Smooth muscle cell (in vitro differentiated cells): Measurements from ENCODE around the gene FKBP2. TPM values are rescaled to one million over a fixed set of nuclear protein-coding genes. Genes with fewer than 3 reads are reported as not detected.

ENCODE experiments used
- DNase-seq: peaks from one replicate; lab custom pipeline; 2025; ENCODE audit not compliant: unreplicated experiment; lab: John Stamatoyannopoulos, UW
- H2AFZ ChIP-seq: fragments of 200-600 bp; sonication (generic); 2 replicates; pipeline ENCODE4 v1.6.0; 2016; ENCODE audit warnings: antibody characterized with exemption, low read depth, mild to moderate bottlenecking
- H3F3A ChIP-seq: fragments of 200-600 bp; sonication (generic); 2 replicates; pipeline ENCODE4 v1.6.0; 2017; ENCODE audit warnings: antibody characterized with exemption, low read depth
- H3K27ac ChIP-seq: fragments of 200-600 bp; sonication (generic); 2 replicates; pipeline ENCODE4 v1.5.1; 2016; ENCODE audit warnings: low read depth, mild to moderate bottlenecking
- H3K27me3 ChIP-seq: fragments of 200-600 bp; sonication (generic); 2 replicates; pipeline ENCODE4 v1.6.1; 2016; ENCODE audit warnings: low read depth, mild to moderate bottlenecking
- H3K36me3 ChIP-seq: fragments of 200-600 bp; sonication (generic); 2 replicates; pipeline ENCODE4 v1.5.1; 2016; ENCODE audit warnings: low read depth
- H3K4me1 ChIP-seq: fragments of 200-600 bp; sonication (generic); 2 replicates; pipeline ENCODE4 v1.5.1; 2016; ENCODE audit warnings: low read depth
- H3K4me2 ChIP-seq: fragments of 200-600 bp; sonication (generic); 2 replicates; pipeline ENCODE4 v1.6.0; 2016; ENCODE audit warnings: mild to moderate bottlenecking
- H3K4me3 ChIP-seq: fragments of 200-600 bp; sonication (generic); 2 replicates; pipeline ENCODE4 v1.5.1; 2016; ENCODE audit warnings: mild to moderate bottlenecking
- H3K79me2 ChIP-seq: fragments of 200-600 bp; sonication (generic); 2 replicates; pipeline ENCODE4 v1.6.0; 2016; ENCODE audit warnings: low read depth, mild to moderate bottlenecking
- H3K9ac ChIP-seq: fragments of 200-600 bp; sonication (generic); 2 replicates; pipeline ENCODE4 v1.6.0; 2016; ENCODE audit warnings: low read depth
- H3K9me3 ChIP-seq: fragments of 200-600 bp; sonication (generic); replicated peaks from 2 replicates; pipeline ENCODE4 v1.5.1; 2016; ENCODE audit warnings: low read depth
- H4K20me1 ChIP-seq: fragments of 200-600 bp; sonication (generic); 2 replicates; pipeline ENCODE4 v1.6.0; 2016; ENCODE audit warnings: low read depth
- CTCF ChIP-seq: fragments of 200-600 bp; sonication (generic); IDR thresholded peaks from 2 replicates; pipeline ENCODE4 v1.5.1; 2017; ENCODE audit warnings: borderline replicate concordance, mild to moderate bottlenecking, antibody characterized with exemption; ENCODE audit not compliant: insufficient read depth, poor library complexity, severe bottlenecking
- WGBS: methylation state at CpG from one replicate; pipeline ENCODE4 v1.1.7; 2016; ENCODE audit warnings: low lambda C conversion rate; 5-methylcytosine and 5-hydroxymethylcytosine counted together
- polyA plus RNA-seq: library from polyadenylated mRNA; unstranded; fragments of >200 nt; fragmentation: Nextera tagmentation; extraction: Ambion mirVana; gene quantifications from 2 replicates; pipeline ENCODE4 v1.2.1, GENCODE V29; 2016
- total RNA-seq: library from RNA; depleted of rRNA; stranded (reverse); fragments of >200 nt; gene quantifications from 2 replicates; pipeline ENCODE4 v1.2.3, GENCODE V29; 2014

The FKBP2 gene
- total and polyA plus RNA-seq, 2 experiments from 2014 or later: 51.3 to 231 TPM

- no peak overlapping the region for H3K4me2 ChIP-seq
- no peak for DNase-seq
- H3K27me3 ChIP-seq: no peaks in the 10 kb centered on the region
- no peak overlapping the region for H3K27ac ChIP-seq
- no peaks in the 10 kb centered on the region for H3K4me1 ChIP-seq
- H3K79me2 ChIP-seq: no peaks in the 10 kb centered on the region
- H3K9me3 ChIP-seq: no peaks in the 10 kb centered on the region
- no peaks in the 10 kb centered on the region for H3K36me3 ChIP-seq
- no peak overlapping the region for H3K9ac ChIP-seq
- H3F3A ChIP-seq: no peaks in the 10 kb centered on the region
- 97% methylated on average over 6 of the region's 7 CpGs for WGBS
- TF ChIP-seq CTCF: no peak
- no peak overlapping the region for H3K4me3 ChIP-seq
- no peaks in the 10 kb centered on the region for H4K20me1 ChIP-seq
- no peak overlapping the region for H2AFZ ChIP-seq
Observed at GRCh38 chr11:64219354-64219684, 21.6 kb upstream of the FKBP2 start.

- Histone ChIP-seq H4K20me1 (no peaks in the 10 kb centered on the region), H3K27me3 (no peaks in the 10 kb centered on the region), H3K4me2 (no peak overlapping the region), H2AFZ (no peak overlapping the region), H3K79me2 (no peaks in the 10 kb centered on the region), H3K4me1 (no peaks in the 10 kb centered on the region), H3F3A (no peaks in the 10 kb centered on the region), H3K9me3 (no peaks in the 10 kb centered on the region), H3K36me3 (no peaks in the 10 kb centered on the region), H3K4me3 (no peak overlapping the region), H3K9ac (no peak overlapping the region), H3K27ac (no peak overlapping the region)
- no peak for DNase-seq
- 98% methylated on average over 7 of the region's 10 CpGs for WGBS
- TF ChIP-seq CTCF: no peak
Observed at GRCh38 chr11:64219755-64220154, 21.1 kb upstream of the FKBP2 start.

- no peaks in the 10 kb centered on the region for H3K4me1 ChIP-seq
- H4K20me1 ChIP-seq: no peaks in the 10 kb centered on the region
- H3K79me2 ChIP-seq: no peaks in the 10 kb centered on the region
- 98% methylated on average over 15 of the region's 17 CpGs for WGBS
- H3F3A ChIP-seq: no peaks in the 10 kb centered on the region
- no peak overlapping the region for H3K9ac ChIP-seq
- no peak for TF ChIP-seq CTCF
- no peak overlapping the region for H3K4me2 ChIP-seq
- no peaks in the 10 kb centered on the region for H3K36me3 ChIP-seq
- no peaks in the 10 kb centered on the region for H3K9me3 ChIP-seq
- no peaks in the 10 kb centered on the region for H3K27me3 ChIP-seq
- no peak overlapping the region for H3K4me3 ChIP-seq
- H2AFZ ChIP-seq: no peak overlapping the region
- no peak overlapping the region for H3K27ac ChIP-seq
- no peak for DNase-seq
Observed at GRCh38 chr11:64220271-64220670, 20.6 kb upstream of the FKBP2 start.

GRCh38 chr11:64220798-64221197 is 20.1 kb upstream of the FKBP2 start:
- Histone ChIP-seq H3K9me3 (no peaks in the 10 kb centered on the region), H4K20me1 (no peaks in the 10 kb centered on the region), H3K27me3 (no peaks in the 10 kb centered on the region), H2AFZ (no peak overlapping the region), H3K4me1 (no peaks in the 10 kb centered on the region), H3F3A (no peaks in the 10 kb centered on the region), H3K4me2 (no peak overlapping the region), H3K79me2 (no peaks in the 10 kb centered on the region), H3K9ac (no peak overlapping the region), H3K4me3 (no peak overlapping the region), H3K36me3 (no peaks in the 10 kb centered on the region), H3K27ac (no peak overlapping the region)
- whole genome bisulfite sequencing: 97% methylated on average over 13 of the region's 14 CpGs
- DNase-seq: no peak
- no peak for TF ChIP-seq CTCF
